Dendritic cell treated with granulocyte-macrophage colony-stimulating factor and Interleukin-4, amounts not matched to agents 40 ng/mL and 50 ng/mL, for 4 days (primary cell): ENCODE results near the gene NEDD4L.

ENCODE experiments used
- H3K27ac Mint-ChIP-seq: one replicate; pipeline ENCODE4 v1.8.0; 2022; ENCODE audit warnings: mild to moderate bottlenecking, mixed read lengths
- H3K27me3 Mint-ChIP-seq: one replicate; pipeline ENCODE4 v1.8.0; 2022; ENCODE audit warnings: mild to moderate bottlenecking, mixed read lengths
- H3K36me3 Mint-ChIP-seq: one replicate; pipeline ENCODE4 v1.8.0; 2022; ENCODE audit warnings: low read depth, mixed read lengths
- H3K4me1 Mint-ChIP-seq: one replicate; pipeline ENCODE4 v1.8.0; 2022; ENCODE audit warnings: low read depth, mixed read lengths
- H3K4me3 Mint-ChIP-seq: one replicate; pipeline ENCODE4 v1.8.0; 2022; ENCODE audit warnings: mild to moderate bottlenecking, moderate library complexity, mixed read lengths
- H3K9me3 Mint-ChIP-seq: one replicate; pipeline ENCODE4 v1.8.0; 2022; ENCODE audit warnings: mixed read lengths
- intact Hi-C: fragments of 100-400 bp; cut with micrococcal nuclease; formaldehyde crosslinking; loops from one replicate; pipeline ENCODE4 v1.15.0; 2022

The NEDD4L gene

GRCh38 chr18:58302811-58303210, 258.8 kb downstream of the NEDD4L start:
- Mint-ChIP-seq H3K4me3 (no peak overlapping the region), H3K9me3 (peaks cover 9% of the 10 kb centered on the region), H3K27ac (no peak overlapping the region), H3K27me3 (no peaks in the 10 kb centered on the region), H3K36me3 (no peaks in the 10 kb centered on the region), H3K4me1 (peaks cover 5% of the 10 kb centered on the region)
- intact Hi-C loops = no loop called here

- Mint-ChIP-seq H3K27me3 (no peaks in the 10 kb centered on the region), H3K27ac (no peak overlapping the region), H3K4me3 (no peak overlapping the region), H3K36me3 (no peaks in the 10 kb centered on the region), H3K4me1 (peaks cover 5% of the 10 kb centered on the region), H3K9me3 (peaks cover 9% of the 10 kb centered on the region)
- intact Hi-C loops = no loop called here
Measured at GRCh38 chr18:58303363-58303762, 259.3 kb downstream of the NEDD4L start.

- Mint-ChIP-seq H3K27me3 (peaks cover 2% of the 10 kb centered on the region), H3K4me1 (peaks cover 5% of the 10 kb centered on the region), H3K4me3 (no peak overlapping the region), H3K27ac (no peak overlapping the region), H3K9me3 (peaks cover 9% of the 10 kb centered on the region), H3K36me3 (no peaks in the 10 kb centered on the region)
- intact Hi-C loops = no loop called here
Measured at GRCh38 chr18:58305792-58306191, 261.8 kb downstream of the NEDD4L start.

GRCh38 chr18:58307441-58307840, 263.4 kb downstream of the NEDD4L start:
- Mint-ChIP-seq H3K4me3 (no peak overlapping the region), H3K27me3 (peaks cover 4% of the 10 kb centered on the region), H3K4me1 (peaks cover 5% of the 10 kb centered on the region), H3K36me3 (no peaks in the 10 kb centered on the region), H3K27ac (no peak overlapping the region), H3K9me3 (peaks cover 9% of the 10 kb centered on the region)
- intact Hi-C loops = no loop called here

GRCh38 chr18:58308463-58308862, 264.4 kb downstream of the NEDD4L start:
- H3K36me3 Mint-ChIP-seq = no peaks in the 10 kb centered on the region
- intact Hi-C loops = no loop called here
- peaks cover 4% of the 10 kb centered on the region for H3K27me3 Mint-ChIP-seq
- no peak overlapping the region for H3K27ac Mint-ChIP-seq
- no peak overlapping the region for H3K4me3 Mint-ChIP-seq
- H3K9me3 Mint-ChIP-seq = peaks cover 9% of the 10 kb centered on the region
- H3K4me1 Mint-ChIP-seq = peaks cover under 1% of the 10 kb centered on the region

GRCh38 chr18:58309099-58309498, 265.1 kb downstream of the NEDD4L start:
- Mint-ChIP-seq H3K27ac (no peak overlapping the region), H3K27me3 (peaks cover 4% of the 10 kb centered on the region), H3K9me3 (peaks cover 9% of the 10 kb centered on the region), H3K36me3 (no peaks in the 10 kb centered on the region), H3K4me1 (no peaks in the 10 kb centered on the region), H3K4me3 (no peak overlapping the region)
- intact Hi-C loops = no loop called here

- H3K36me3 Mint-ChIP-seq = no peaks in the 10 kb centered on the region
- H3K9me3 Mint-ChIP-seq = peaks cover 9% of the 10 kb centered on the region
- no peaks in the 10 kb centered on the region for H3K4me1 Mint-ChIP-seq
- peaks cover 4% of the 10 kb centered on the region for H3K27me3 Mint-ChIP-seq
- H3K27ac Mint-ChIP-seq = no peak overlapping the region
- intact Hi-C loops = loop anchor here (10.0 kb wide), 1 partner anchor 115 kb away; no protein-coding TSS in a partner anchor
- no peak overlapping the region for H3K4me3 Mint-ChIP-seq
Measured at GRCh38 chr18:58309610-58310239, 265.7 kb downstream of the NEDD4L start.

GRCh38 chr18:58310517-58310916, 266.5 kb downstream of the NEDD4L start:
- H3K9me3 Mint-ChIP-seq = peaks cover 8% of the 10 kb centered on the region
- intact Hi-C loops = loop anchor here (10.0 kb wide), 1 partner anchor 116 kb away; no protein-coding TSS in a partner anchor
- no peak overlapping the region for H3K4me3 Mint-ChIP-seq
- H3K27me3 Mint-ChIP-seq = peaks cover 4% of the 10 kb centered on the region
- no peak overlapping the region for H3K27ac Mint-ChIP-seq
- H3K4me1 Mint-ChIP-seq = peaks cover 7% of the 10 kb centered on the region
- H3K36me3 Mint-ChIP-seq = no peaks in the 10 kb centered on the region

GRCh38 chr18:58311390-58311789, 267.4 kb downstream of the NEDD4L start:
- Mint-ChIP-seq H3K4me1 (peaks cover 15% of the 10 kb centered on the region), H3K27me3 (peaks cover 4% of the 10 kb centered on the region), H3K27ac (no peak overlapping the region), H3K36me3 (no peaks in the 10 kb centered on the region), H3K4me3 (no peak overlapping the region), H3K9me3 (no peaks in the 10 kb centered on the region)
- intact Hi-C loops = loop anchor here (10.0 kb wide), 1 partner anchor 117 kb away; no protein-coding TSS in a partner anchor

GRCh38 chr18:58313491-58314032, 269.5 kb downstream of the NEDD4L start:
- Mint-ChIP-seq H3K9me3 (no peaks in the 10 kb centered on the region), H3K27me3 (peaks cover 4% of the 10 kb centered on the region), H3K27ac (no peak overlapping the region), H3K4me3 (no peak overlapping the region), H3K36me3 (peaks cover 10% of the 10 kb centered on the region), H3K4me1 (peaks cover 31% of the 10 kb centered on the region)
- intact Hi-C loops = loop anchor here (10.0 kb wide), 1 partner anchor 119 kb away; no protein-coding TSS in a partner anchor

- Mint-ChIP-seq H3K4me3 (no peak overlapping the region), H3K27me3 (peaks cover 2% of the 10 kb centered on the region), H3K4me1 (peaks cover 31% of the 10 kb centered on the region), H3K36me3 (peaks cover 10% of the 10 kb centered on the region), H3K9me3 (no peaks in the 10 kb centered on the region), H3K27ac (no peak overlapping the region)
- intact Hi-C loops = loop anchor here (10.0 kb wide), 1 partner anchor 119 kb away; no protein-coding TSS in a partner anchor
Measured at GRCh38 chr18:58314284-58314683, 270.3 kb downstream of the NEDD4L start.

- H3K27me3 Mint-ChIP-seq = peaks cover 2% of the 10 kb centered on the region
- H3K4me1 Mint-ChIP-seq = peaks cover 31% of the 10 kb centered on the region
- H3K9me3 Mint-ChIP-seq = no peaks in the 10 kb centered on the region
- peaks cover 10% of the 10 kb centered on the region for H3K36me3 Mint-ChIP-seq
- H3K27ac Mint-ChIP-seq = peak overlapping the region; percentile 40
- H3K4me3 Mint-ChIP-seq = no peak overlapping the region
- intact Hi-C loops = loop anchor here (10.0 kb wide), 1 partner anchor 120 kb away; no protein-coding TSS in a partner anchor
Measured at GRCh38 chr18:58315041-58315440, 271.0 kb downstream of the NEDD4L start.

GRCh38 chr18:58315739-58316215, 271.8 kb downstream of the NEDD4L start:
- no peaks in the 10 kb centered on the region for H3K9me3 Mint-ChIP-seq
- peaks cover 10% of the 10 kb centered on the region for H3K36me3 Mint-ChIP-seq
- H3K4me3 Mint-ChIP-seq = no peak overlapping the region
- peaks cover 2% of the 10 kb centered on the region for H3K27me3 Mint-ChIP-seq
- peaks cover 31% of the 10 kb centered on the region for H3K4me1 Mint-ChIP-seq
- intact Hi-C loops = loop anchor here (10.0 kb wide), 1 partner anchor 121 kb away; no protein-coding TSS in a partner anchor
- H3K27ac Mint-ChIP-seq = no peak overlapping the region
